IPS-NIHi7 (cell line): ENCODE results near the gene PTGFRN.

ENCODE experiments used
- DNase-seq: peaks from one replicate; pipeline ENCODE4 v3.0.0; 2012; ENCODE audit warnings: mixed read lengths; ENCODE audit errors: extremely low spot score

PTGFRN gene

DNA sequence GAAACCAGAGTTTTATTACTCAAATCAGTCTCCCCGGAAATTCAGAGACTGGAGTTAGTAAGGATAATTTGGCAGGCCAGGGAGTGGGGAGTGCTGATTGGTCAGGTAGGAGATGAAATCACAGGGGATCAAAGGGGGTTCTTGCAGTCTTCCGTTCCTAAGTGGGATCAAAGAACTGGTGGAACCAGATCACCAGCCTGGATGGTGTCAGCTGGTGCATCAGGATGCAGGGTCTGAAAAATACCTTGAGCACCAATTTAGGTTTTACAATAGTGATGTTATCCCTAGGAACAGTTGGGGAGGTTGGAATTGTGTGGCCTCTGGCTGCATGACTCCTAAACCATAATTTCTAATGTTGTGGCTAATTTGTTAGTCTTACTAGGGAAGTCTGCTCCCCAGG is 90.4 kb downstream of the PTGFRN start:
- DNase-seq: no peak

DNA sequence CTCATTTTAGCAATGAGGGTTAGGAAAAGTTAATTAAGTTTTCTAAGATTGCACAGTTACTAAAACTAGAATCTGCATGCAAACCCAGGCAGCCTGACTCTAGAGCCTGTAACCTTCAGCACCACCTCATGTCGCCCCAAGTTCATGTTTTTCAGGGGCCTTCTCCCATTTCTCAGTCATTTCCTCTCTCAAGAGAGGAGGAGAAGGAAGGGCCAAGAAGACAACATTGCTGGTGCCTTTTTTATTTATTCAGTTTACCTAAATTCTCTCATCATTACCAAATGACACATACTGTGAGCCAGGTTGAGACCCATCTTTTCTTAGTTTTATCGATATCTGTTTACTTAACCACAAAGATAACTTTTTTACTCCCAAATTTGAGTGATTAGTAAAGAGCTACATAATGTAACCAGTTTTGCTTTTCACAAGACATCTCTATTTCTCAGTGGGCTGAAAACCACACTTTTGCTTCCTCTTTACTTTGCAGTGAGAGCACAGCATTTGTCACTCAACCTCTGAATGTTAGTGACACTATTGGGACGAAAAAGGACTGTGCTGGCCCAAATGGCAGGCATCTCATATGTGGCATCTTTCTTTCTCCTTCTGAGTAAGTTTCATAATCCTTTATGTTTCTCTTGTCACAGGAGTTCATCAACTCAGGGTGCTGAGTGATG is 91.7 kb downstream of the PTGFRN start, which contains the start of gene CD101:
Gene CD101, plus strand, starts transcription at position 507 of the 674 bp plus-strand sequence. Its CDS starts 58 bp downstream, at position 565.
- no peak for DNase-seq

DNA sequence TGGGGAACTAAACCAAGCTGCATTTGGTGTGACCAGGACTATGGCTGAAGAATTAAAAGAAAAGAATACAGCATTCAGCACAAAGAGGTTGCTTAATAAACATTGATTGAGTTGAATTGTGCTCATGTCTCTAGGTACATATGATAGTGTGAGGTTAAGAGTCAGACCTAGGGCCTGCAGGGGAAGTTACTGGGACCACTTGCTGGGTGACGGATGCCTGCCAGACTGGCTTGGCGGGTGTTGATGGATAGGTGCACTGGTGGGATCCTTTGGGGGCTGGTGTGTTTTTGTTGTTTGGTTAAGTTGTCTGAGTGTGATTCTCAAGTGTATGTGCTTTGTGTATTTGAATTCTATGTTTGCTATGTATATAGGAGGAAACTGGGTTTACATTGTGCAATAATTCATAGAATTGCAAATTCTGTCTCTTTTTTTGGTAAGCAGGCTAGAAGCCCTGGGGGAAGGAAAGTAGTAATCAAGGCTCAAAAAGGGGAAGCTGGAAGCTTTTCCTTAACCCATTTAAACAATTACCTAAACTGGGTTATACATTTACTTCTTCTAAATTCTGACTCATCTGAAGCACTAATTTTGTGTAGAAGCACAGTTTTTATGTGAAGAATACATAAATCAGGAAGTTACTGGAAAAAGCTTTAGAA is 93.6 kb downstream of the PTGFRN start:
- peak; percentile 43 for DNase-seq

DNA sequence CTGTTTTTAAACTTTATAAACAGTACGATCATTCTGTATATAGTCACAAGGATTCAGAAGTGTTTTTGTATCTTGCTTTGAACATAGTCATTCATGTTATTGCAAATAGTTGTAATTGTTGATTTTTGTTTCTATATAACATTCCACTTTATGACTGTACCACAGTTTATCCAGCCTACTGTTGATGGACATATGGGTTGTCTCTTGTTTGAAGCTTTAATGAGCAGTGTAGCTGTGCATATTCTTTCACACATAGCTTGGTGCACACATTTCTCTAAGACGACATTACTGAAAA is 98.0 kb downstream of the PTGFRN start:
- no peak for DNase-seq

DNA sequence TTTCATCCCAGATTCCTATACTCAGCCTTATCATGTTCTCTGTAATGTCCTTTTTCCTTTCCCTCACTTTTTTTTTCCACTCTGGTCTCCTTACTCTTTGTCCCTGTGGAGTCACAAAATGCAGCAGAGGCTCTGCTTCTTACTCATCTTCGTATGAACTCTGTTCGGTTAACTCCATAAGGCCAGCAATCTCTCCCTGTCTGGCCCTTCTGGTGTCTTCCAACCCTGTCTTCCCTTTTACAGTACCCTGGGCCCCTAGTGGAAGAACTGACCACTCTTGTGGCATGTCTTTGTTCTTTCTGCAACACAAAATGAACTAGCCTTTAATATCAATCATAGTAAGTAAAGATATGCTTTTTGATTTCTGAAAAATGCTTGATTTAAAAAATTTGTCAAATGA is 98.9 kb downstream of the PTGFRN start:
- DNase-seq: no peak

DNA sequence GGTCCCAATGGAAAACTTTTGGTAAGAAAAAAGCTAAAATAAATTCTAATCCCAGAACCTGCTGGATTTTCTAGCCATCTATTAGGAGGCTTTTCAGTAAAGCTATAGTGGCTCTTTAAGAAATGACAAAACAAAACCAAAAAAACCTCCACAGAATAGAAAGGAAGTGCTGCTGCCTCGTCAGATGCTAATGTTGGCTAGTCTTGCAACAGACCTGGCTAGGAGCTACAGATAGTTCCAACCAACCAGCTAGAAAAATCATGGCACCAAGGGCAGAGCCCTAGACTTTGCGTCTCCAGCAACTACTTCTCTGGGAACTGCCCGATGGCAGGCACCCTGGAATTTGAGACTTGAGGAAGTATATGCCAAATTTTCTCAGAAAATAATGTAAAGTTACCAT is 99.4 kb downstream of the PTGFRN start:
- no peak for DNase-seq

DNA sequence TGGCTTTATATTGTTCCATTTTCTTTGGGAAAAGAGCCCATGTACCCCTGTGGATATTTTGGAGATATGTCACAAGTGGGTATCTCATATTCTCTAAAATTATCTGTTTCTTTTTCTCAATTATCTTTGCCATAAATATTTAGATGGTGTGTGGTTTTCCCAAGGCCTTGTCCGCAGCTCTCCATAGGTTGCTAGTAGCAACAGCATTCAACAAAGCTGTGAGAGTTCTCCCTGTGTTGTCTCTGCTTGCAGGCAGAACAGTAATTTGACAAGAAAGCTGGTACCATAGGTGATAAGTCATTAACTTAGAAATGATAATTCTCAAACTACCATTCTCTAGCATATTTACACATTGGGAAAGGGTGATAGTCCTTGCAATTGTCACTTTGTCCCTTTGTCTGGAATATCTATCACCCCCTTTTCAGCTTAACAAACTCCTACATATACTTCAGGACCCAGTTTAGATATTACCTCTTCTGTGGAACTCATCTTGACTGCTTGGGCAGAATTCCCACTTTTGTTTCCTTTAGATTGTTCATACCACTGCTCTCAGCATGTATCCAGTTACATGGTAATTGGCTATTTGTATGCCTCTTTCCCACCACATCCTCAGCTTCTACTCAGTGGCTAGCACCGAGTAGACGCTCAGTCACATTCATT is 100.7 kb downstream of the PTGFRN start:
- DNase-seq: no peak

DNA sequence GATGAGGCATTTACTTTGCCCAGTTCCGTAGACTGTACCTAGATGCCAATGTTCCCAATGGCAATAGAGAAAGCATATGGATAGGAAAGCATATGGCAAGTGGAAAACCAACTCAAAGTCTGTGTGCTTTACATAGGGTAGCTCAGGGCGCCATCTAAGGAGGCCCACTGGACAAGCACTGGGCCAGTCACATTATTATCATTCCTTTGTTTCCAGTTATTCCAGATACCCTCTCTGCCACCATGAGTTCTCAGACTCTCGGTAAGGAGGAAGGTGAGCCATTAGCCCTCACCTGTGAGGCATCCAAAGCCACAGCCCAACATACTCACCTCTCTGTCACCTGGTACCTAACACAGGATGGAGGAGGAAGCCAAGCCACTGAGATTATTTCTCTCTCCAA is 101.6 kb downstream of the PTGFRN start:
- DNase-seq: no peak

DNA sequence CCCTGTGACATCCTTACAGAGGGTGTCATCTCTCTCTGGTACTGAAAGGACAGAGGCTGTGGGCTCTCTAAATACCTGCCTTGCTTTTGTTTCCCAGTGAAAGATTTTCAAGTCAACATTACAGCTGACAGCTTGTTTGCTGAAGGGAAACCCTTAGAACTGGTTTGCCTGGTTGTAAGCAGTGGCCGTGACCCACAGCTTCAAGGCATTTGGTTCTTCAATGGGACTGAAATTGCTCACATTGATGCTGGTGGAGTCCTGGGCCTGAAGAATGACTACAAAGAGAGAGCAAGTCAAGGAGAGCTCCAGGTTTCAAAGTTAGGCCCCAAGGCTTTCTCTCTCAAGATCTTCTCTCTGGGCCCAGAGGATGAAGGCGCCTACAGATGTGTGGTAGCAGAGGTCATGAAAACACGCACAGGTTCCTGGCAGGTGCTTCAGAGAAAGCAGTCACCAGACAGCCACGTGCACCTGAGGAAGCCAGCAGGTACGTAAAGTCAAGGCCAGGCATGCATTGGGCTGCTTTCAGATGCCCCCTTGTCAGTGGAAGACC is 103.7 kb downstream of the PTGFRN start:
- DNase-seq: no peak

DNA sequence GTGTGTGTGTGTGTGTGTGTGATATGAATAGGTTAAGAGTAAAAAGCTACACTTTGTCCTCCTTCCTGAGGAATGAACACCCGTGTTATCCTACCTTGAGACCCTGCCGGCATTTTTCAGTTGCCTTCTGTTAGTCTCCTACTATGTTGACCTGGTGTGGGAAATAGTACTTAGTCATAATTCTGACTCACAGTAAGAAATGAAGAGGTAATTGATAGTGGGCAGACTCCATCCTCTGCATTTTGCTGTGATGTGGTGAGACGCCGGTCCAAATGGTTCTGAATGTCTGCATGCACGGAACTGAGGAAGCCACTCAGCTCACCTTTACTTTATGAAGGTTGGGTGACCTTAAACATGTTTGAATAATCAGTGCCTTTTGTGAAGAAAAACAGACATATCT is 104.5 kb downstream of the PTGFRN start:
- DNase-seq: no peak

DNA sequence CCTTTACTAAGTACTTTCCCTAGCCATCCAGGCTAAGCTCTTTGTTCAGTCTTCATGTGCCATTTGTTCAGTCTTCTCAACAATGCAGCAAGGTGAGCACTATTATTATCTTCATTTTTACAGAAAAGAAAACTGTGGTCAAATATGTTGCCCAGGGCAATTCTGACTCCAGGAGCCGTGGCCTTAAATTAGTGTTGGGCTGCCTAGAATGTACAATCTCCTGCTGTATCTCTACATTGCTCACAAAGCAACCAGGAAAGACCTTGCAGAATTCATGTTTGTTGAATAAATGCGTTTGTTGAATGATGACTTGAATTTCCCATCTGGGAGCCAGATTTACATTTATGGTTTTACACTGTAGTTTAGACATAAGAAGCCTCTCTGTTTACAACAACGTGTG is 106.0 kb downstream of the PTGFRN start:
- no peak for DNase-seq

DNA sequence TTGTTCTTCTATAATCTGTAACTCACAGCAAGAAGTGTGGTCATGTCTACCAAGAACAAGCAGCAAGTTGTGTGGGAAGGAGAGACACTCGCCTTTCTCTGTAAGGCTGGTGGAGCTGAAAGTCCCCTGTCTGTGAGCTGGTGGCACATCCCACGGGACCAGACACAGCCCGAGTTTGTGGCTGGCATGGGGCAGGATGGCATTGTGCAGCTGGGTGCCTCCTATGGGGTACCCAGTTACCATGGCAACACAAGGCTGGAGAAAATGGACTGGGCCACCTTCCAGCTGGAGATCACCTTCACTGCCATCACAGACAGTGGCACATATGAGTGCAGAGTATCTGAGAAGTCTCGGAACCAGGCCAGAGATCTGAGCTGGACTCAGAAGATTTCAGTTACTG is 107.3 kb downstream of the PTGFRN start:
- DNase-seq: no peak

DNA sequence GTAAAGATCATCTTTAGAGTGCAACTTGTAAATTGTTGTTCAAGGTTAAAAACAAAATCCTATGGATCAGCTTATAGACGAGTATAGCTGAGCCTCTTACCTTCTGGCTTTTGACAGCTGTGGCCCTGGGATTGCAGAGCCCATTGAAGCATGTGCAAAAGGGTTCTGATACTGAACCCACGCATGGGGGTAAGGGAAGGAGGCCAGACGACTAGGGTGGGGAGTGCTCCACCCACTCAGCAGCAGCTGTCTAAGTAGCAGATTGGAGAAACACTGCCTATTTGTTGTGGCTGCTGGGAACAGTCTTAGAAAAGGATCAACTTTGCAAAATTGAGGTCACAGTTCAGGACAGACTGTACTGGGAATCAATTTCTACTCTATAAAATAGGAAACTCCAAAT is 107.9 kb downstream of the PTGFRN start:
- DNase-seq: no peak

DNA sequence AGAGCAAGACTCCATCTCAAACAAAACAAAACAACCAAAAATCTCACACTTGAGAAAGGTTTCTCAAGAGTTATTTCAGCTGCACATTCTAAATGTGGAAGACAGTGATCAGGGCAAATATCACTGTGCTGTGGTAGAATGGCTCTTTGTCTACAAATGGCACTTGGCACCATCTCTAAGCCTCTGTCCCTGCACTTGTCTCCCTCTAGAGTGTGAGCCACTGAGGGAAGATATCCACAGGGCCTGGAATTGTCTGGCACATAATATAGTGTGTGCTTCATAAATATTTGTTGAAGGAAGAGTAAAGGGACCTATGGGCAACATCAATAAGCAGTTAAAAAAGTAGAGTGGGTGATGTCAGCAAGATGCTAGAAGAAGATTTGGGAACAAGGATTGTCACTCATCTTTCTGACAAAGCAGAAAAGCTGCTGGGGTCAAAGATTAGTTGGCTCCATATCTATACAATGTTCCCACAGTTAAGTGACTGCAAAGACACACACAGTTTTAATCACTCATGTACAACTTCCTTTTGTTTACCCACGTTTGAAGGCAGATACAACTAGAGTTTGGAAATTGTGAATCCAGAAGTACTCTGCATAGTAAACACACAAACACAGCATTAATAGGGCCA is 110.9 kb downstream of the PTGFRN start:
- no peak for DNase-seq

DNA sequence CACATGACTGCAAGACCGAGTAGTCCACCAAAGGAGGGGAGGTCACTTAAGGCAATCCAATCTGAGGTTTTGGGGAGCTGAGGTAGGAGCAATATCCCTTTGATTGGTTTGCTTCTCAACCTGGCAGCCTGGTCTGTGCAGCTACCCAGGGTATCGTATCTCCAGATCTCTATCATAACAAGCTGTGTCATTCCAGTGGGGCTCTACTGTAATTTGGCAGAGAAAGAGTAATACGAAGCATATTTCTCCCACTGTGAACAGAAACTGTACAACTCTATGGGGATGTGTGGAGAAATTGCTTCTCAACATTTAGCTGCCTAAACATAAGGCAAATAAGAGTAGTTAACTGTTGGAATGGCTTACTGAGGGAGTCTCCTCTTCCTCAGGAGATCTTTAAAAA is 112.4 kb downstream of the PTGFRN start:
- no peak for DNase-seq

DNA sequence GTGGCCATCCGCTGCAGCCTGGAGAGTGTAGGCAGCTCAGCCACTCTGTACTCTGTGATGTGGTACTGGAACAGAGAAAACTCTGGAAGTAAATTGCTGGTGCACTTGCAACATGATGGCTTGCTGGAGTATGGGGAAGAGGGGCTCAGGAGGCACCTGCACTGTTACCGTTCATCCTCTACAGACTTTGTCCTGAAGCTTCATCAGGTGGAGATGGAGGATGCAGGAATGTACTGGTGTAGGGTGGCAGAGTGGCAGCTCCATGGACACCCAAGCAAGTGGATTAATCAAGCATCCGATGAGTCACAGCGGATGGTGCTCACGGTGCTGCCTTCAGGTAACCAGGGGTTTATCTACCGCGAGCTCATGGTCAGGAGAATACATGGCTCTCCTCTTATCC is 115.9 kb downstream of the PTGFRN start:
- DNase-seq: no peak

DNA sequence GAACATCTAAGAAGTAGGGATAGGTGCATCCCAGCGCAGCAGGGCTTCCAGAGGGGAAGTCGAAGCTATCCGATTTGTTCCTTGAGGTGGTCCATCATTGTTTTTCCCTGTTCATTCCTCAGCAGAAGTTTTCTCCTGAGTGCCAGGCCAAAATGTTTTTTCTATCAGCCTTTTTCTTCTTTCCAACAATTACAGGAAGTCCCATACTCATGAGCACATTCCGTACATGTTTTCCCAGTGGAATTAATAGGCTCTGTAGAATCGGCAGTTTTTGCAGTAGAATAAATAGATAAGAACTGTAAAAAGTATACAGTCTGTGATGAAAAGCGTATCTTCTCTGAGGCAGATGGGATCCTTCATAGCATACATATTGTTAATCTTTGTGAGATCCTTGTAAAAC is 116.6 kb downstream of the PTGFRN start:
- no peak for DNase-seq

DNA sequence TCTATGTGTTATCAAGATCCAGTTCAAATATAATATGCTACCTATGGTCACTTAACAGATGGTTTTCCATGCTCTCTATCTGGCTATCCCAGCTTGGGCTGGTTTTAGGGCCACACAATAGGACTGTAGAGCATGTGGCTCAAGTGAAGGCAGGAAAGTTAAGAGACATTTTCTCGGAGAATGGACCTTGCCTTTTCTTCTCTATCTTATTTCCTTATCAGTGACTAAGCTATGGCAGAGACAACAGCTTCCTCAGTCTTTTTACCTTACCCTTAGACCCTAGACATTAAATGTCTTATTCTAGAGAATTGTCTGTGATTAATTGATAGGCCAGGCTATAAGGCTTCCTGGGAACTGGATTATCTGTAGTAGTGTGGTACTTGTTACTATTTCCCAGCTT is 120.0 kb downstream of the PTGFRN start:
- no peak for DNase-seq

DNA sequence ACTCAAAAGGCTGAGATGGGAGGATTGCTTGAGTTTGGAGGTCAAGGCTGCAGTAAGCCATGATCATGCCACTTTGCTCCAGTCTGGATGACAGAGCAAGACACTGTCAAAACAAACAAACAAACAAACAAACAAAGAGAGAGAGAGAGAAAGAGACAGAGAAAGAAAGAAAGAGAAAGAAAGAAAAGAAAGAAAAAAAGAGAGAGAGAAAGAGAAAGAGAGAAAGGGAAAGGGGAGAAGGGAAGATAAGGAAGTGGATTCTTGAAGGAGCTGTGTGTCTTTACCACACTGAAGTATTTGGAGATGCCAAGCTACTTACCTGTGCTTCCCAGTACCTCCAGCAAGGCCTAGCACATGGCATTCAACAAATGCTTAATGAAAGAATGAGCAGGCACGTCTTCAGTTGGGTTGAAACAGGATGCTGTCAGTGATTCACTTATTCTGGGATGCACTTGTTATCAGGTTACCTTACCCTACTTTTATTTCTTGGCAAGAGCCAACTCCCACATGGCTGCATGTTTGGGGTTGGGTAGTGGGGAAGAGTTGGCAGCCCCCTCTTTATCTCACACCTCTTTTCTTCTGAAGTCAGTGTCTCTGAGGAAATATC is 120.7 kb downstream of the PTGFRN start:
- DNase-seq: no peak

DNA sequence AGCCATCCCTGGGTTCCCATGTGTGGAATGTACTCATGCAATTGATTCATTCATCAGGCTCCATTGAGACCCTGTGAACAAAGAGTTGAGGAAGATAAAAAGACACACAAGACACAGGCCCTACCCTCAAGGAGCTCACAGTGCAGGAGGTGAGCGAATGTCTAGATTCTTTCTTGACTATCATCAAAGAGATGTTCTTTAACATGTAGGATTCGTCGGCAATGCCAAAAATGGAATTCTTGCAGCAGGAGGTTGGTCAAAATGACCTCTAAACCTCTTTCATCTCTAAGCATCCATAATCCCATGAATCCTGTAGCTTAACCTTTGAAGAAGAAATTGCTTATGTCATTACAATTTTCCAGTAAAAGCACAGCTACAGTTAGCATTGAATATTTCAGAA is 122.5 kb downstream of the PTGFRN start:
- DNase-seq: no peak

DNA sequence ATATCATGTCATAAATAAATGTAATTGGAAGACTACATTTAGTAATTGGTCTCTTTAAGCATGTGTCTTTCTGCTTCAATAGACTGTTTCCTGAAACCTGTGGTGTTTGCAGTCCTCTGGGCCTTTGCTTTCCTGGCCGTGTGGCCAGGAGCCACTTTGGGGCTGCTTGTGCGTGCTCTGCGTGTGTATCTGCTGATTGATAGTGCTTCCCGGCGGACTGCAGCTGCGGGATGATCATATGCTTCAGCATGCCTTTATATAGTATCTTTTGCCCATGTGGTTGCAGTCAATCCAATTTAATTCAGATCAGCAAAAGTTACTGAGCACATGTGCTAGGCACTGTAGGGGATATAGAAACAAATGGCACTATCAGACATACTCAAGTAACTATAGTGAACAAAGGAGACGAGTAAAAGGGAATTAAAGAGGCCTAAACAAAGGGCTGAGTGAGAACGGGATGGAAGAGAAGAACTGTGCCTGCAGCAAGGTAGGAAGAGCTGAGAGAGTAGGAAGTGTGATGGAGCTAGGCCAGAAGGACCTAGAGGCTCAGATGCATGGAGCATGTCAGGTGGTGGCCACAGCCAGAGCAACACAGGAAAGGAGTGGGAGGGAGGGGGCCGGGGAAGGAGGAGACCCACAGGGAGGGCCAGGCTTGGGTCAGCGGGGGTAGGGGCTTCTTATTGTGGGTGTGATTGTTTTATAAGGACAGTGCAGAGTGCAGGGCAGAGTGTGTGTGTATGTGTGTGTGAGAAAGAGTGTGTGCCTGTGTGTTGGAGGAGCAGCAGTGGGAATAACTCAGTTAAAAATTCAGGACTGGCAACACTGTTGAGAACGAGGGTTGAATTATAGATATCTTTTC is 123.2 kb downstream of the PTGFRN start:
- DNase-seq: no peak
